ENCODE results near the gene POLK. TPM values are rescaled to one million over a fixed set of nuclear protein-coding genes. Genes with fewer than 3 reads are reported as not detected.

POLK gene
- total and polyA plus RNA-seq, 2 of the 8 experiments (the other 6 are each of a cell fraction or from before 2014, with no cell fraction given), result 2.0 to 9.0 TPM

DNA sequence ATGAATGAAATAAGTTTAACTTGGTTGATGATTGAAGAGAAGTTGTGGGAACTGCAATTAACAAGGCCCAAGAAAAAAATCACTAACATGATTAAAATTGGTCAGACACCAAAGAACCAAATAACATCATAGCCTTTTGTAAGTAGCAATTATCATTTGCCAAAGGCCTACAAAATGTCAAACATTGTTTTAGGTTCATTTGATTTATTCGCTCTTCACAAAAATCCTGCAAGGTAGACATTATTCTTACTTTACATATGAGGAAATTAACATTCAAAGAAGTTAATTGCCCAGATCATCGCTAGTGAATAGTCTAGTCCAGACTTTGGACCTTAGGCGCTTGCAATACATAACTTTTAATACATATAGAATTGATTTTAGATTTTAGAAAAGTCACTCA lies 2.6 kb downstream of the POLK start (continued):
- TF ChIP-seq SIRT6 (IDR thresholded peaks at IDR 0.05; ENCODE audit: low read length), result no peak
